NCI-H748 (cell line): ENCODE measurements around the gene NPAS2.

Experiments
- DNase-seq: peaks from one replicate; lab custom pipeline; 2025; ENCODE audit not compliant: unreplicated experiment; lab: John Stamatoyannopoulos, UW

Gene NPAS2

DNA sequence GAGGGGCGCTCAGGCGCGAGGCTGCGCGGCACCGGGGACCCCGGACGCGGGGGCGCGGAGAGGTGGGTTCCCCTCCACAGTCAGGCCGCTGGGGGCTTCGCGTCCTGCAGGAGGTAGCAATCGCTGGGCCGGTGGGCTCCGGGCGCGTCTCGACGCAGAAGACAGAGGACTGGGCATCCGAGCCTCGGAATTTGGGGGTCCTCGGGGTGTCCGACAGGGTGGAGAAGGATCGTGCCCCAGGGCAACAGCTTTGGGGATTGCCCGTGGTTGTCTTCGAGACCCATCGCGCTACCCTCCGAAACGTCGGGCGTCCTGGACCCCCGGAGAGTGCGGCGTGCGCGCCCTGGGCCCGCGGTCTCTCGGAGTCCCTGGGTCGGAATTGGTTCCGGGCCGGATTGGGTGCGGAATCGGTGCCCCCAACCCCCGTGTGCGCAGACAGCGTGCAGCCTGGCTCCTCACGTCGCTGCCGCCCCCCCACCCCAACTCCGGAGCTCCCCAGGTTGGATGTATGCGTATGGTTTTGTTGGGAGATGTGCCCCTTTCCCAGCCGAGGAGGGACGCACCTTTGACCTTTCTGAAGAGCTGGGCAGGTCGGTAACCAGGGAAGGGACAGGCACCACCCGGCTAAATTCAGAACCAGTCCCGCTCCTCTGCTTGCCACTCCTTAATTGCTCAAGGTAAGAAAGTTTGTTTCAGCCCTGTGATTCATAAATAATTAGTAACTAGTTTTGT, 750 bp downstream of the NPAS2 start:
- no peak for DNase-seq

DNA sequence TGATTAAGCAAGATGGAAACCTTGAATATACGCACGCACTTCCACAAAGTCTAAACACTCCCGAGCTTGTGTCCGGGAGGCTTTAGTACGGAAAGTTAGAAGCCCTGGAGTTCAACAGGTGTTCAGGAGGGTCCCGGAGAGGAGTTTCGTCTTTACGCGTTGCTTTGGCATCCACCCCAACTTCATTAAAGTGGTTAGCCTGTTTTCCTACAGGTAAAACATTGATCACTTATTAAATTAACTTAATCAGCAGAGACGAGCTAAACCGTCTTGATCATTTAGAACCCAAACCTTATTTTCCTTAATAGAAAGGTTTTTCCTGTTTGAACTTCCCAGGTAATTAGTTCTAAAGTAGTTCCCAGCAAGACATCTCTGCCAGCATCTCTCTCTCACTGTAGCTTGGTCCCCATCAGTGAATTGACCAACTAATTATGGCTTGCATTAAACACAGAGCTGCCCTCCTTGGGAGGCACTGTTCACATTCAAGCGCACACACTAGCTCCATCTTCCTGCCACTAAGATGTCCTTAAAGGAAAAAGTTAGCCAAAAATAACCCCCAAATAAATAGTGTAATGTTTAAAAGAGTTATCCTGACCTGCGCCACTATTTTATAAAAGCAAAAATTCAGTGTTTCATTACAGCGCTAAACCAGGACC, 1.4 kb downstream of the NPAS2 start:
- peak; percentile 3 for DNase-seq

GRCh38 chr2:100821911-100822265, 1.9 kb downstream of the NPAS2 start:
- DNase-seq, result no peak

GRCh38 chr2:100822587-100823248, 2.8 kb downstream of the NPAS2 start:
- no peak for DNase-seq

GRCh38 chr2:100823665-100824438, 3.9 kb downstream of the NPAS2 start:
- DNase-seq, result no peak

- DNase-seq, result no peak
Observed at GRCh38 chr2:100824842-100825241, 4.9 kb downstream of the NPAS2 start.

DNA sequence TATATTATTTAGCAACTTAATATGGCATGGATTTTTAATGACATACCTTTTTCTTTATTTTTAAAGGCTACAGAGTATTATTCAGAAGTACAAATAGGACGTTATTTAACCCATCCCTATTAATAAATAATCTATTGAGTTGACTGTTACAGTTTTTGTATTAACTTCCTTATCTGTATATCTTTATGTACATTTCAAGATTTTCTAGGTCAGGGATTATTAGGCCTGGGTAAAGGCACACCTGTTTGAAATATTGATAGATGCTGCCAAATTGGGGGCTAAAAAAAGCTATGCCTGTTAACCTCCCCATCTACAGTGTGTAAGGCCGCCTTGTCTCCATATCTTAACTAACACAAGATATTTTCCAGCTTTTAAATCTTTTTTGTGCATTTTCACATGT, 6.6 kb downstream of the NPAS2 start:
- DNase-seq, result no peak

DNA sequence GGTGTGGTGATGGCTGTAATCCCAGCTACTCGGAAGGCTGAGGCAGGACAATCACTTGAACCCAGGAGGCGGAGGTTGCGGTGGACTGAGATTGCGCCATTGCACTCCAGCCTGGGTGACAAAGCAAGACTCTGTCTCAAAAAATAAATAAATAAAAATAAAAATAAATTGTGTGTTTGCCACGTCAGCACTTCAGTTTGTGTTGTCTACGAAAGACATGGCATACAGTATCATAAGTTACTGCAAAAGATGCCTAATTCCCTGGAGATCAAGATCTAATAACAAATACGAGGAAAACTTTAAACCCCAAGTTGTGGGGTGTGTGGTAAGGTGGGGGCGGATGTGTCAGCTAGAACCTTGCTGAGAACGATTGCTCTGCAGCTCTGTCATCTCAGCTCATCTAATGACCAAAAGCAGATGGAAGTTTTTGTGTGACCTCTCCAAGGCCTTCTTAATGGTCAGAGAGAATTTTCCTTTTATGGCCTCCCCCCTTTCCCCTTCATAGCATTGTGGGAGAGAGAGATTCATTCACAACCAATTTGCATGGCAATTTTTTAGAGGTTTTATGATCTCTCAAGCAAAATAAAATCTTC, 11.3 kb downstream of the NPAS2 start:
- DNase-seq, result no peak

DNA sequence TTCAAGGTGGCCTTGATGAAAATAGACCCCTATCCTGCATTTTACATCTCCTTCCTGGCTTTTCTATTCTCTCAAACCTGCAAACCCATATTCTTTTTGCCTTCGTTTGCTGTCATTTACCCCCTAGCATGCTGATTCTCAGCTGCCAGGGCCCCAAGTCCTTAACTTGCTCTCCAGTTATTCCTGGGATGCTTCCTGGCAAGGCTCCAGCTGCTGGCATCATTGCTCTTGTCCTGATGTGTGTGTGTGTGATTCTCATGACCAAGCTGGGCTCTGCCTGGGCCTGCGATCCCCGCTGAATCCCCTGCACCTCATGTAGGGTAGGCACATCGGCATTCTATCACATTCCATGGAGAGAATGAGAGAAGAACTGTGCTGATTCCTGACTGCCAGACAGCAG, 11.9 kb downstream of the NPAS2 start:
- DNase-seq, result no peak

- DNase-seq, result no peak
Observed at GRCh38 chr2:100832885-100833284, 12.9 kb downstream of the NPAS2 start.

GRCh38 chr2:100833331-100833730, 13.4 kb downstream of the NPAS2 start:
- DNase-seq, result no peak

- no peak for DNase-seq
Observed at GRCh38 chr2:100834221-100834620, 14.3 kb downstream of the NPAS2 start.

GRCh38 chr2:100835006-100835659, 15.2 kb downstream of the NPAS2 start:
- no peak for DNase-seq

- no peak for DNase-seq
Observed at GRCh38 chr2:100840519-100840918, 20.6 kb downstream of the NPAS2 start.

- no peak for DNase-seq
Observed at GRCh38 chr2:100842241-100842922, 22.4 kb downstream of the NPAS2 start.

DNA sequence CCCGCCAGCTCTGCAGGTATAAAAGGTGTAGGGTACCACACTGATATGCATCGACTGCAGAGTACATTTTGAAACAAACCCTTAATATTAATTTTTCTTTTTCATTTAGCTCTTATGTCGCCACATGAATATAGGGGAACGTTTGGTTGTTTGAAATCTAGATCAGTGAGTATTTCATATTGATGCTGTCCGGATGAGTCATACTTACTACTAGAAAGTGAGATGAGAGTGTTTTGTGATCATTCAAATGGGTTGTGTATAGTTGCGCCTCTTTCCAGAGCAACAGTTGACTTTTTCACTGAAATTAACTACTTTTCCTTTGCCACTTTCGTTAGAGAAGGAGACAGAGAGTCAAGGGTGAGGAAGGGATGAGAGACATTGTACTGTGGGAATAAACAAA, 24.6 kb downstream of the NPAS2 start:
- DNase-seq, result no peak

DNA sequence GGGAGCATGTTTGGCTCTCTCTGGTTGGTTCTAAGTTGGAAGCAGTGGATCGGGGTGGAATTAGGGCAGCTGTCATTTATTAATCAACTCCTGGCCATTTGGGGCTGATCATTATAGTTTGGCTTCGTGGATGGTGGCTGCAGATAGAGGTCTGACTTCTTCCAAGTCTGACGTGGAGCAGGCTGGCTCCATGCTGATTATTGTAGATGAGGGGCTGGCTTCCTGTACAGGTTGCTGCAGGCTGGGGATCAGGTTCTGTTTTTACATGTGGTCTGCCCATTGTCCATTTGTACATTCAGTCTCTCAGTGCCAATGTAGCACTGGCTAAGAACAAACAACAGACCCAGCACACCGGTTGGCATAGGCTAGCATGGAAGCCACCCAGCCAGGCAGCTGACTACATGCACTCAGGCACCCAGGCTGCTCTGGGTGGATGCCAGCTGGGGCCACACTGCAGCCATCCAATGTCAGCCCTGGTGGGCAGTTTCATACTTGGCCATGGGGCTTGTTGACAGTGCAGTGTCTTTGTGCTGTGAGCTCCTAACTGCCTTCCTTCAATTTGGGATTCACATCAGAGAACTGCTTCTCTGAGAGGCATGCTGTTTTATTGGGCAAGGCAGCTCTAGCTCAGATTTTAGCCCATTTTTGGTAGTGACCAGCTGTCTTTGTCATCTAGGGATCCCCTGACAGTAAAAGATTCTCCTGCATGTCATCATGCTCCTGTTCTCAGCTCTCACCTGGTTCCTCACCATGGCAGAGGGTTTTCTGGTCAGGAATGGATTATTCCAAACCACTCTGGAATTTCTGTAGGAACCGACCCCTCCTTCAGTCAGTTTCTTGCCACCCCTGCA, 25.4 kb downstream of the NPAS2 start:
- DNase-seq, result no peak

GRCh38 chr2:100846716-100847115, 26.8 kb downstream of the NPAS2 start:
- no peak for DNase-seq

DNA sequence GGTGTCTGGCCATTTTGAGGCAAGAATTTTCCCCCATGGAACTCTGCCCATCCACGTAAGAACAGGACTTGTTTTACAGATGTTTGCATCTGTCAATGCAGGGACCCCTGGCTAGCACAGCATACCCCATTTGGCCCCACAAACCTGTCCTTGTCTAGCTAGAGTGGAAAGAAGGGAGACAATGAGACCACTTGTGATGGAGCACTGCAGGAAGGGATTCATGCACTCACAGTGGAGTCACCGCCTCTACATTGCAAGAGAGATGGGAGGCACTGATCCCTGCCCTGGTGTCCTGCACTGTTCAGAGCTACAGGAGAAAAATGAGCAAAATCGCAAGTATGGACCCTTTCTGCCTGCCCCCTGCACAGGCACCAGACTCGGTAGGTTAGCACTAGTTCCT, 32.5 kb downstream of the NPAS2 start:
- DNase-seq, result no peak
